Neural cell (in vitro differentiated cells): Measurements from ENCODE around the gene CPLX1. TPM values are rescaled to one million over a fixed set of nuclear protein-coding genes. Genes with fewer than 3 reads are reported as not detected.

Experiments used
- H2AFZ ChIP-seq: fragments of 200-600, 300-800 bp; sonication (generic), shearing (Covaris generic); 2 replicates; pipeline ENCODE4 v1.6.0; 2014; ENCODE audit warnings: low read depth, mild to moderate bottlenecking, antibody characterized with exemption, low read length, moderate library complexity
- H3F3A ChIP-seq: fragments of 200-600 bp; shearing (Covaris generic); 2 replicates; pipeline ENCODE4 v1.6.1; 2016; ENCODE audit warnings: mild to moderate bottlenecking, moderate library complexity, mixed read lengths, antibody characterized with exemption, low read length; ENCODE audit not compliant: insufficient read depth, poor library complexity, severe bottlenecking
- H3K27ac ChIP-seq: fragments of 200-600, 300-800 bp; sonication (generic), shearing (Covaris generic); 2 replicates; pipeline ENCODE4 v1.5.1; 2014; ENCODE audit warnings: mild to moderate bottlenecking, low read length, moderate library complexity
- H3K27me3 ChIP-seq: fragments of 300-800, 200-600 bp; sonication (generic), shearing (Covaris generic); 2 replicates; pipeline ENCODE4 v1.6.0; 2014; ENCODE audit warnings: mild to moderate bottlenecking, low read depth, low read length, moderate library complexity; ENCODE audit not compliant: insufficient read depth
- H3K36me3 ChIP-seq: fragments of 300-800, 200-600 bp; sonication (generic), shearing (Covaris generic); 2 replicates; pipeline ENCODE4 v1.5.1; 2014; ENCODE audit warnings: mild to moderate bottlenecking, antibody characterized with exemption, low read length, moderate library complexity; ENCODE audit not compliant: insufficient read depth
- H3K4me2 ChIP-seq: fragments of 300-800, 200-600 bp; sonication (generic), shearing (Covaris generic); 2 replicates; pipeline ENCODE4 v1.6.0; 2014; ENCODE audit warnings: mild to moderate bottlenecking, low read length
- H3K4me3 ChIP-seq: fragments of 300-800, 200-600 bp; sonication (generic), shearing (Covaris generic); 2 replicates; pipeline ENCODE4 v1.5.1; 2014; ENCODE audit warnings: mild to moderate bottlenecking, low read length, moderate library complexity
- H3K79me2 ChIP-seq: fragments of 200-600 bp; shearing (Covaris generic); replicated peaks from 2 replicates; pipeline ENCODE4 v1.6.0; 2014; ENCODE audit warnings: mild to moderate bottlenecking, low read length, moderate library complexity; ENCODE audit not compliant: insufficient read depth
- H3K9ac ChIP-seq: fragments of 300-800, 200-600 bp; sonication (generic), shearing (Covaris generic); 2 replicates; pipeline ENCODE4 v1.6.1; 2016; ENCODE audit warnings: mild to moderate bottlenecking, low read length, mixed read lengths
- H3K9me2 ChIP-seq: fragments of 200-600 bp; shearing (Covaris generic); 2 replicates; pipeline ENCODE4 v1.6.1; 2016; ENCODE audit warnings: mild to moderate bottlenecking, low read length, mixed read lengths; ENCODE audit not compliant: insufficient read depth
- H3K9me3 ChIP-seq: fragments of 200-600, 300-800 bp; sonication (generic), shearing (Covaris generic); 2 replicates; pipeline ENCODE4 v1.6.1; 2016; ENCODE audit warnings: mild to moderate bottlenecking, mixed run types, low read length, moderate library complexity, mixed read lengths
- H4K20me1 ChIP-seq: fragments of 200-600 bp; shearing (Covaris generic); 2 replicates; pipeline ENCODE4 v1.6.1; 2016; ENCODE audit warnings: mild to moderate bottlenecking, mixed run types; ENCODE audit not compliant: insufficient read depth
- EP300 ChIP-seq: fragments of 450-650 bp; conservative IDR thresholded peaks from 2 replicates; pipeline ENCODE4 v1.6.1; 2014; ENCODE audit warnings: antibody characterized with exemption, mild to moderate bottlenecking, moderate library complexity; ENCODE audit not compliant: poor library complexity, severe bottlenecking
- EZH2 ChIP-seq: fragments of 200-600, 300-800 bp; shearing (Covaris generic), sonication (generic); IDR thresholded peaks from 2 replicates; pipeline ENCODE4 v1.6.1; 2014; ENCODE audit warnings: antibody characterized with exemption, low read length, borderline replicate concordance, mild to moderate bottlenecking; ENCODE audit not compliant: insufficient read depth, poor library complexity, severe bottlenecking
- MXI1 ChIP-seq: fragments of 450-650 bp; conservative IDR thresholded peaks from 2 replicates; pipeline ENCODE4 v1.6.1; 2014; ENCODE audit warnings: antibody characterized with exemption, mild to moderate bottlenecking; ENCODE audit not compliant: poor library complexity, severe bottlenecking
- POLR2AphosphoS5 ChIP-seq: IDR thresholded peaks from 2 replicates; pipeline ENCODE4 v1.6.1; 2012
- RAD21 ChIP-seq: fragments of 450-650 bp; conservative IDR thresholded peaks from 2 replicates; pipeline ENCODE4 v1.6.1; 2014; ENCODE audit warnings: antibody characterized with exemption, mild to moderate bottlenecking, moderate library complexity
- SMC3 ChIP-seq: fragments of 450-650 bp; conservative IDR thresholded peaks from 2 replicates; pipeline ENCODE4 v1.6.1; 2014; ENCODE audit warnings: antibody characterized with exemption, mild to moderate bottlenecking, moderate library complexity; ENCODE audit not compliant: poor library complexity
- TAF1 ChIP-seq: IDR thresholded peaks from 2 replicates; pipeline ENCODE4 v1.6.1; 2012; ENCODE audit warnings: low read depth
- polyA plus RNA-seq: library from polyadenylated mRNA; depleted of rRNA; stranded (reverse); fragments of >200 nt; gene quantifications from 2 replicates; pipeline ENCODE4 v1.2.3, GENCODE V29; 2014
- TF ChIP-seq, protein P1 (sequence below): fragments of 450-650 bp; IDR thresholded peaks from 2 replicates; pipeline ENCODE4 v1.5.1; 2014; ENCODE audit warnings: antibody characterized with exemption, mild to moderate bottlenecking, moderate library complexity; ENCODE audit not compliant: poor library complexity, severe bottlenecking
- TF ChIP-seq, protein P2 (sequence below): IDR thresholded peaks from 2 replicates; pipeline ENCODE4 v1.6.1; 2012; ENCODE audit warnings: borderline replicate concordance

The CPLX1 gene
- polyA plus RNA-seq, 1 donor from 2014 or later = 7.6 TPM

GRCh38 chr4:740656-741282 is 85.2 kb downstream of the CPLX1 start:
- Histone ChIP-seq H3K9me2 (no peaks in the 10 kb centered on the region), H3K27me3 (no peaks in the 10 kb centered on the region), H2AFZ (no peak overlapping the region), H3K4me3 (no peak overlapping the region), H3K4me2 (no peak overlapping the region), H3K27ac (no peak overlapping the region), H4K20me1 (no peaks in the 10 kb centered on the region), H3K79me2 (no peaks in the 10 kb centered on the region), H3K9ac (no peak overlapping the region), H3F3A (no peaks in the 10 kb centered on the region), H3K9me3 (no peaks in the 10 kb centered on the region), H3K36me3 (no peaks in the 10 kb centered on the region)
- TF ChIP-seq, protein P1, sequence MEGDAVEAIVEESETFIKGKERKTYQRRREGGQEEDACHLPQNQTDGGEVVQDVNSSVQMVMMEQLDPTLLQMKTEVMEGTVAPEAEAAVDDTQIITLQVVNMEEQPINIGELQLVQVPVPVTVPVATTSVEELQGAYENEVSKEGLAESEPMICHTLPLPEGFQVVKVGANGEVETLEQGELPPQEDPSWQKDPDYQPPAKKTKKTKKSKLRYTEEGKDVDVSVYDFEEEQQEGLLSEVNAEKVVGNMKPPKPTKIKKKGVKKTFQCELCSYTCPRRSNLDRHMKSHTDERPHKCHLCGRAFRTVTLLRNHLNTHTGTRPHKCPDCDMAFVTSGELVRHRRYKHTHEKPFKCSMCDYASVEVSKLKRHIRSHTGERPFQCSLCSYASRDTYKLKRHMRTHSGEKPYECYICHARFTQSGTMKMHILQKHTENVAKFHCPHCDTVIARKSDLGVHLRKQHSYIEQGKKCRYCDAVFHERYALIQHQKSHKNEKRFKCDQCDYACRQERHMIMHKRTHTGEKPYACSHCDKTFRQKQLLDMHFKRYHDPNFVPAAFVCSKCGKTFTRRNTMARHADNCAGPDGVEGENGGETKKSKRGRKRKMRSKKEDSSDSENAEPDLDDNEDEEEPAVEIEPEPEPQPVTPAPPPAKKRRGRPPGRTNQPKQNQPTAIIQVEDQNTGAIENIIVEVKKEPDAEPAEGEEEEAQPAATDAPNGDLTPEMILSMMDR = no peak
- TF ChIP-seq TAF1 (no peak), POLR2AphosphoS5 (no peak), MXI1 (no peak), SMC3 (no peak), EZH2 (no peak), RAD21 (no peak), EP300 (no peak)
- TF ChIP-seq, protein P2, sequence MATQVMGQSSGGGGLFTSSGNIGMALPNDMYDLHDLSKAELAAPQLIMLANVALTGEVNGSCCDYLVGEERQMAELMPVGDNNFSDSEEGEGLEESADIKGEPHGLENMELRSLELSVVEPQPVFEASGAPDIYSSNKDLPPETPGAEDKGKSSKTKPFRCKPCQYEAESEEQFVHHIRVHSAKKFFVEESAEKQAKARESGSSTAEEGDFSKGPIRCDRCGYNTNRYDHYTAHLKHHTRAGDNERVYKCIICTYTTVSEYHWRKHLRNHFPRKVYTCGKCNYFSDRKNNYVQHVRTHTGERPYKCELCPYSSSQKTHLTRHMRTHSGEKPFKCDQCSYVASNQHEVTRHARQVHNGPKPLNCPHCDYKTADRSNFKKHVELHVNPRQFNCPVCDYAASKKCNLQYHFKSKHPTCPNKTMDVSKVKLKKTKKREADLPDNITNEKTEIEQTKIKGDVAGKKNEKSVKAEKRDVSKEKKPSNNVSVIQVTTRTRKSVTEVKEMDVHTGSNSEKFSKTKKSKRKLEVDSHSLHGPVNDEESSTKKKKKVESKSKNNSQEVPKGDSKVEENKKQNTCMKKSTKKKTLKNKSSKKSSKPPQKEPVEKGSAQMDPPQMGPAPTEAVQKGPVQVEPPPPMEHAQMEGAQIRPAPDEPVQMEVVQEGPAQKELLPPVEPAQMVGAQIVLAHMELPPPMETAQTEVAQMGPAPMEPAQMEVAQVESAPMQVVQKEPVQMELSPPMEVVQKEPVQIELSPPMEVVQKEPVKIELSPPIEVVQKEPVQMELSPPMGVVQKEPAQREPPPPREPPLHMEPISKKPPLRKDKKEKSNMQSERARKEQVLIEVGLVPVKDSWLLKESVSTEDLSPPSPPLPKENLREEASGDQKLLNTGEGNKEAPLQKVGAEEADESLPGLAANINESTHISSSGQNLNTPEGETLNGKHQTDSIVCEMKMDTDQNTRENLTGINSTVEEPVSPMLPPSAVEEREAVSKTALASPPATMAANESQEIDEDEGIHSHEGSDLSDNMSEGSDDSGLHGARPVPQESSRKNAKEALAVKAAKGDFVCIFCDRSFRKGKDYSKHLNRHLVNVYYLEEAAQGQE = no peak

DNA sequence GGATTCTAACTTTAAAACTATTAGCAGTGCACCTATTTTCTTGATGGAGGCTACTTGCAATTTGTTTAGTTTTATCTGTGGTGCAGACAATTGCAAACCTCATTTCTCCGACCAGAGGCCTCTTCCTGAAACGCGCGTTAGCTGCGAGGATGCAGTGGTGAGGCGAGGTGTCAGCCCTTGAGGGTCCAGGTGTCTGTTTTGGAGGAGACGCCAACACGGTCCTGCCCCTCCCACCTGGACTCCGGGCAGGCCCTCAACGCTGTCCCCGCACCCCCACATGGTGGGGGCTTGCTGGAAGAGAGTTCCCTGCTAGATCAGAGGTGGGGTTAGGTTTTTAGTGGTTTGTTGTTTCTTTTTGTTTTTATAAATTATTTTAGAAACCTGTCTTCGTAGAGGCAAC is 85.9 kb downstream of the CPLX1 start:
- no peaks in the 10 kb centered on the region for H4K20me1 ChIP-seq
- no peaks in the 10 kb centered on the region for H3K9me3 ChIP-seq
- TF ChIP-seq MXI1 = no peak
- TF ChIP-seq, protein P1 = no peak
- H3K79me2 ChIP-seq = no peaks in the 10 kb centered on the region
- no peak overlapping the region for H2AFZ ChIP-seq
- no peak overlapping the region for H3K27ac ChIP-seq
- no peaks in the 10 kb centered on the region for H3K36me3 ChIP-seq
- no peaks in the 10 kb centered on the region for H3K9me2 ChIP-seq
- no peak overlapping the region for H3K9ac ChIP-seq
- H3K4me3 ChIP-seq = no peak overlapping the region
- no peaks in the 10 kb centered on the region for H3F3A ChIP-seq
- H3K4me2 ChIP-seq = no peak overlapping the region
- no peaks in the 10 kb centered on the region for H3K27me3 ChIP-seq
